GM21360 (cell line): Measurements from ENCODE around the gene SRMS.

Experiments
- ATAC-seq: cut with Tn5 transposase; IDR thresholded peaks from one replicate; pipeline ENCODE4 v1.9.1; 2021; ENCODE audit warnings: mild to moderate bottlenecking, moderate library complexity; ENCODE audit not compliant: unreplicated experiment

Gene SRMS

GRCh38 chr20:63539441-63540370 lies 7.8 kb downstream of the SRMS start:
- no peak for ATAC-seq

GRCh38 chr20:63539092-63539430 lies 8.5 kb downstream of the SRMS start:
- ATAC-seq: no peak

GRCh38 chr20:63538204-63539091 lies 9.1 kb downstream of the SRMS start:
- ATAC-seq: no peak

- ATAC-seq: peak; percentile 64
Measured at GRCh38 chr20:63537525-63538203, 9.9 kb downstream of the SRMS start.

GRCh38 chr20:63536997-63537524 lies 10.5 kb downstream of the SRMS start, which contains the start of gene PTK6:
PTK6 (minus strand) TSS chr20:63537376; CDS start chr20:63537314, 62 bp downstream.
- ATAC-seq: peak; percentile 6

GRCh38 chr20:63536241-63536977 lies 11.1 kb downstream of the SRMS start:
- no peak for ATAC-seq

GRCh38 chr20:63534831-63535651 lies 12.5 kb downstream of the SRMS start:
- no peak for ATAC-seq

- ATAC-seq: no peak
Measured at GRCh38 chr20:63534427-63534830, 13.1 kb downstream of the SRMS start.

- no peak for ATAC-seq
Measured at GRCh38 chr20:63533871-63534393, 13.6 kb downstream of the SRMS start.

- no peak for ATAC-seq
Measured at GRCh38 chr20:63533388-63533787, 14.2 kb downstream of the SRMS start.

- ATAC-seq: no peak
Measured at GRCh38 chr20:63532449-63532971, 15.0 kb downstream of the SRMS start.

GRCh38 chr20:63531686-63532448 lies 15.7 kb downstream of the SRMS start:
- no peak for ATAC-seq

- ATAC-seq: no peak
Measured at GRCh38 chr20:63530788-63531160, 16.8 kb downstream of the SRMS start.

GRCh38 chr20:63529861-63530787 lies 17.4 kb downstream of the SRMS start:
- ATAC-seq: no peak

- no peak for ATAC-seq
Measured at GRCh38 chr20:63529180-63529860, 18.2 kb downstream of the SRMS start.

GRCh38 chr20:63527184-63527583 lies 20.4 kb downstream of the SRMS start:
- ATAC-seq: no peak
